Breast epithelium (tissue), 3 donors: ENCODE results near the gene OXSR1.

Experiments
- CTCF ChIP-seq, 3 donors: fragments of 450-650 bp; IDR thresholded peaks; one replicate each; pipeline ENCODE4 v1.5.1; 2016 to 2017; ENCODE audit warnings: antibody characterized with exemption in 3 of 3, mild to moderate bottlenecking in 3 of 3, moderate library complexity in 3 of 3
- POLR2A ChIP-seq: fragments of 450-650 bp; IDR thresholded peaks from one replicate; pipeline ENCODE4 v1.6.1; 2016; ENCODE audit warnings: antibody characterized with exemption, mild to moderate bottlenecking, moderate library complexity
- POLR2AphosphoS5 ChIP-seq, 3 donors: sonication (generic); formaldehyde crosslinking; IDR thresholded peaks; one replicate each; pipeline ENCODE4 v1.6.1; 2017; ENCODE audit warnings: antibody characterized with exemption in 3 of 3

DNA sequence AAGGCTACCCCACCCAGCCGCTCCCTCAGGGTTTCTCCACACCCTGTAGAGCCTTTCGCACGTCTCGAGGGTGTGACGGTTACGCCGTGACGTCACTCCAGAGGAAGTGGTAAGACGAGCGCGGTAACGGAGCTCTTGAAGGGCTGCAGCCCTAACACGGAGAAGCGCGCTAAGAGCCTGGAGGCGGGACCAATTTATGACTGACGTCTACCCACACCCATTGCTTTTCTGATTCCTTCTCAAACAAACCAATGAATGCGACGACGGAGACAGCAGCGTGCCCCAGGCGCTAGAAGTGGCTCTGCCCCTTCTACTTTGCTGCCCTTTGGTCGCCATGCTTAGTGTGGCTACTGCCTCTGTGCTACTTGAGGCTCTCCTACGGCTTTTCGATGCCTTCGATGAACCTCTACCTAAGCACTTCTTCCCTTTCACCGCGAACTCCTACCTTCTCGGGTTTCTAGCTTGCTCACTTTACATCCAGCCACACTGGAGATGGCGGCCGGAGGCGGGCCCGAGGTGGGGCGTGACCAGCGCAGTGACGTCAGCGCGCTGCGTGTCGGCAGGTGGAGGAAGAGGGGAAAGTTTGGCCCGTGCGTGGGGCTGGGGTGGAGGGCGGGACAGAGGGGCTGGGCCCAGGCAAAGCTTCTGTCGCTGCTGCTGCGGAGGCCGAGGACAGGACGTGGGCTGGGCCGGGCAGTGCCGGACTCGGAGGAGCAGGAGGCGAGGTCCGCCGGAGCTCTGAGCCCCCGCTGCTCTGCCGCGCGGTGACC, at the start of gene OXSR1:
- TF ChIP-seq CTCF (IDR thresholded peaks at IDR 0.05), result no peak
- peak; percentile 82 for TF ChIP-seq POLR2A
- TF ChIP-seq POLR2AphosphoS5 (IDR thresholded peaks at IDR 0.05), result peak; percentile 83 to 99 (median 93)
